ENCODE results near the gene CTNNA2.
A peak's percentile ranks its signal among the peaks of the same experiment; 100 is the strongest.

The CTNNA2 gene

DNA sequence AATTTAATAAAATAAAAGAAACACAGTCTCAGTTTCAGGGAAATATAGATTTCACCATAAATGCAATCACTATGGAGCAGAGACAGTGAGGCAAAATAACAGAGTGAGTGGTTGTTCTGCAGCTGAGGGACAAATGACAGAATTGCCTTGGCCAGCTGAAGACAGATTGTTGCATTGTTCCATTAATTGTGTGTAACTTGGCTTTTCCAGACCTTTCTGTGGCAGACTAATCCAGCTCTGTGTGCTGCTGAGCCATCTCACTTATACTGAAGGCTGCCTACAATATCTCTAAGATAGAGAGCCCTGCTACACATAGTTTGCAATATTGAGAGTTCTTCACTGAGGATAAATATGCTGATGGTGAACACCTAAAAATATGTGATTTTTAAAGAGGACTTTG lies 780.2 kb downstream of the CTNNA2 start:
- no peaks in the 10 kb centered on the region for H3K36me3 ChIP-seq (ENCODE audit: control insufficient read depth, insufficient read depth, low read length)
- H3K27me3 ChIP-seq (ENCODE audit: control insufficient read depth, insufficient read depth, low read length), result no peaks in the 10 kb centered on the region
- no peak overlapping the region for H3K4me3 ChIP-seq (ENCODE audit: low read length)
- no peak overlapping the region for H3K9ac ChIP-seq (ENCODE audit: low read length)
- H3K27ac ChIP-seq (ENCODE audit: low read depth, low read length), result no peak overlapping the region
- H3K4me1 ChIP-seq (ENCODE audit: control insufficient read depth, insufficient read depth, low read length), result no peaks in the 10 kb centered on the region

DNA sequence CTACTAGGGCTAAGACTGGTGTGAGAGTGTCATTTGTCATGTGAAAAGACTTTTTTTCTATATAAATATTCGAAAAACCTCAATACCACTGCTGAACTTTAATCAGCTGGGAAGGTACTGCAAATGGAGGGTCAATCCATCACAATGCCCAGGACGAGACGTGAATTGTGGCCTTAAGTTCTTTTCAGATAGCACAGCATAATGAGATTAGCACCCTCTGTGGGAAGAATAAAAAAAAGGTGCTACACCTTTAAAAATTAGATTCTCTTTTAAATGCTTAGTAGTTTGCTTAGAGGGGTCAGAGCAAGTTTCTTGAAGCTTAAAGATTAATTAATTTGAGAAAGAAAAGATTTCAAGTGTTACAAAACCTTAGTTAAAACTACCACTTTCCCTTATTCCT lies 786.1 kb downstream of the CTNNA2 start:
- no peaks in the 10 kb centered on the region for H3K4me1 ChIP-seq (ENCODE audit: control insufficient read depth, insufficient read depth, low read length)
- no peak overlapping the region for H3K4me3 ChIP-seq (ENCODE audit: low read length)
- peaks cover 3% of the 10 kb centered on the region for H3K27me3 ChIP-seq (ENCODE audit: control insufficient read depth, insufficient read depth, low read length)
- no peak overlapping the region for H3K9ac ChIP-seq (ENCODE audit: low read length)
- H3K36me3 ChIP-seq (ENCODE audit: control insufficient read depth, insufficient read depth, low read length), result no peaks in the 10 kb centered on the region
- no peak overlapping the region for H3K27ac ChIP-seq (ENCODE audit: low read depth, low read length)

DNA sequence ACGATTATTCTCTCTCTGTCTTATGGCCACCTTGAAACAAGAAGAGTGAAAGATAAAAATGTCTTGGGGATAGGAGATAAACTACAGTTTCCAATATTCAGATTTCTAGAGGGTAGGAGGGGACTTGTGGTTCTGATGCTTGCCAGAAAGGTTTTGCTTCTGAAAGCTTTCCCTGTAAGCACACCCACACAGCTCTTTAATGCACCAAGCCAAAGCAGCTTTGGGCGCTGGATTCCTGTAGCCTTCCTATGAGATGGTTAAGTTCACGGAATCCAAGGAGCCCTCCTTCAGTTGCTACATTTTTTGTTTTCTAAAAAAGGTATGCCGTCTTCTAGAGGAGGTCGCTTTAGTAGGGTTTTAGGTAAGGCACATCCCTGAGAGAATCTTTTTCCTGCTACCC lies 786.8 kb downstream of the CTNNA2 start:
- Histone ChIP-seq H3K4me1 (ENCODE audit: control insufficient read depth, insufficient read depth, low read length) (no peaks in the 10 kb centered on the region), H3K36me3 (ENCODE audit: control insufficient read depth, insufficient read depth, low read length) (no peaks in the 10 kb centered on the region), H3K27ac (ENCODE audit: low read depth, low read length) (no peak overlapping the region), H3K27me3 (ENCODE audit: control insufficient read depth, insufficient read depth, low read length) (peaks cover 3% of the 10 kb centered on the region), H3K4me3 (ENCODE audit: low read length) (no peak overlapping the region), H3K9ac (ENCODE audit: low read length) (no peak overlapping the region)

DNA sequence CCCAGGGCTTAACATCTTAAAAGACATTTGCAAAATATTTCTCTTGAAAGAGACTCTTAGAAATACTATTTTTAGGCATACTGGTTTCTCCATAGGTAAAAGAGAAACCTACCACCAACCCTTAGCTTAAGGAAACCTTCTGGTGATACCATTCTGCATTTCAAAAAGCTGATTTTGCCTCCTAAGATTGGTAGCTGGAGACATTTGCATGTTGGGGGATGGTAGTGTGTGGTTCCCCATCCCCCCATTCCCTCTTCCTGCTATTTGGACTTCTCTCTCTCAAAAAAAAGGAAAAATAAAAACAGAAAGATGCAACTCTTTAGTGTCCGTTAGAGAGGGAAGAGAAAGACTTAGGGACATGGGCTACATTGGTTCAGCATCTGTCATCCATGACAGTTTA lies 787.5 kb downstream of the CTNNA2 start:
- Histone ChIP-seq H3K9ac (ENCODE audit: low read length) (no peak overlapping the region), H3K4me3 (ENCODE audit: low read length) (no peak overlapping the region), H3K4me1 (ENCODE audit: control insufficient read depth, insufficient read depth, low read length) (peaks cover 4% of the 10 kb centered on the region), H3K27me3 (ENCODE audit: control insufficient read depth, insufficient read depth, low read length) (peaks cover 6% of the 10 kb centered on the region), H3K27ac (ENCODE audit: low read depth, low read length) (no peak overlapping the region), H3K36me3 (ENCODE audit: control insufficient read depth, insufficient read depth, low read length) (no peaks in the 10 kb centered on the region)

DNA sequence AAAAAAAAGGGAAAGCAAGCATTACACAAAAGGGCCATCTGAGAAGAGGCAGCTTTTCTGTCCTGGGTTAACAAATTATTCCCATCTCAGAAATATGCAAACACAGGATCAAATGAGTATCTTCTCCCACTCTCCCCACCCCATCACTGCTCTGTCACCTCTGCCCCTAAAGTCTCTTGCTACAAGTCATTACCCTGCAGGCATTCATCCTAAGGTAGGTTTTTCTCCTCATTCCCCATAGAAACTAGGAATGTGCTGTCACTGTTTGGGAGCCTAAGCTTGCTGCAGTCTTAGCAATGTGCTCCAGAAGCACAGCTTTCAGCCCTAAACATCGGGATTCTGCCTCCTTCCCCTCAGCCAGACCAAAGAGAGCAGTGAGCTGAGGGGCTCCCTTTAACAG lies 788.1 kb downstream of the CTNNA2 start:
- H3K4me3 ChIP-seq (ENCODE audit: low read length), result no peak overlapping the region
- H3K27me3 ChIP-seq (ENCODE audit: control insufficient read depth, insufficient read depth, low read length), result peaks cover 9% of the 10 kb centered on the region
- H3K27ac ChIP-seq (ENCODE audit: low read depth, low read length), result no peak overlapping the region
- no peak overlapping the region for H3K9ac ChIP-seq (ENCODE audit: low read length)
- peaks cover 4% of the 10 kb centered on the region for H3K4me1 ChIP-seq (ENCODE audit: control insufficient read depth, insufficient read depth, low read length)
- no peaks in the 10 kb centered on the region for H3K36me3 ChIP-seq (ENCODE audit: control insufficient read depth, insufficient read depth, low read length)

GRCh38 chr2:80302001-80302313 lies 789.1 kb downstream of the CTNNA2 start:
- Histone ChIP-seq H3K9ac (ENCODE audit: low read length) (no peak overlapping the region), H3K36me3 (ENCODE audit: control insufficient read depth, insufficient read depth, low read length) (no peaks in the 10 kb centered on the region), H3K4me1 (ENCODE audit: control insufficient read depth, insufficient read depth, low read length) (peaks cover 4% of the 10 kb centered on the region), H3K27ac (ENCODE audit: low read depth, low read length) (no peak overlapping the region), H3K4me3 (ENCODE audit: low read length) (peak overlapping the region; percentile 22), H3K27me3 (ENCODE audit: control insufficient read depth, insufficient read depth, low read length) (peaks cover 9% of the 10 kb centered on the region)

DNA sequence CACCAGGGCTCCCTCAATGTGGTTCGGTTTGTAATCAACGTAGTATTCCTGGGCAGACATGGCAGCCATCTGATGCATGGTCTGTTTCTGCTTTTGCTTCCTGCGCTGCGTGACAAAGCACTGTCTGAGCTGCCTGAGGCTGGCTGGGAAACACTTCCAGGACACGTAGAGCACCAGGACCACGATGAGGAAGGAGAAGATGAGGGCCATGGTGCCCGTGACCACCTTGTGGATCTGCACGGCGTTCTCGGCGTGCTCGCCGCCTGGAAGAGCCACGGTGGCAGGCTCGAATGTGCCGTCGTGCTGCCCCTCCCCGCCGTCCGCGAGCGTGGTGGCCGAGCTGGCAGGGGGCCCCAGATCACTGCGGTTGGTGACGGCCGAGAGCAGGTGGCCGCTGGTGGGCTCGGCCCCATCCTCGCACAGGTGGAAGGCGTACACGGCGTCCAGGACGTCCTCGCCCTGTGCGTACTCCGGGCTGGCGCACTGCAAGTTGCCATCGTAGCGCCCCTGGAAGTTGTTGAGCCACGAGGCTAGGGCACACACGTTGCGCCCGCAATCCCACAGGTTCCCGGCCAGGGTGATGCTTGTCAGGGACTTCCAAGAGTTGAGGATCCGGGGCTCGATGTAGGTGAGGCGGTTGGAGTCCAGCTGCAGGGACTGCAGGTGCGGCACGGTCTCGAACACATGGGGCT lies 789.6 kb downstream of the CTNNA2 start:
- H3K4me1 ChIP-seq (ENCODE audit: control insufficient read depth, insufficient read depth, low read length), result peaks cover 4% of the 10 kb centered on the region
- peak overlapping the region; percentile 22 for H3K4me3 ChIP-seq (ENCODE audit: low read length)
- H3K27me3 ChIP-seq (ENCODE audit: control insufficient read depth, insufficient read depth, low read length), result peaks cover 9% of the 10 kb centered on the region
- H3K9ac ChIP-seq (ENCODE audit: low read length), result no peak overlapping the region
- no peak overlapping the region for H3K27ac ChIP-seq (ENCODE audit: low read depth, low read length)
- H3K36me3 ChIP-seq (ENCODE audit: control insufficient read depth, insufficient read depth, low read length), result no peaks in the 10 kb centered on the region

DNA sequence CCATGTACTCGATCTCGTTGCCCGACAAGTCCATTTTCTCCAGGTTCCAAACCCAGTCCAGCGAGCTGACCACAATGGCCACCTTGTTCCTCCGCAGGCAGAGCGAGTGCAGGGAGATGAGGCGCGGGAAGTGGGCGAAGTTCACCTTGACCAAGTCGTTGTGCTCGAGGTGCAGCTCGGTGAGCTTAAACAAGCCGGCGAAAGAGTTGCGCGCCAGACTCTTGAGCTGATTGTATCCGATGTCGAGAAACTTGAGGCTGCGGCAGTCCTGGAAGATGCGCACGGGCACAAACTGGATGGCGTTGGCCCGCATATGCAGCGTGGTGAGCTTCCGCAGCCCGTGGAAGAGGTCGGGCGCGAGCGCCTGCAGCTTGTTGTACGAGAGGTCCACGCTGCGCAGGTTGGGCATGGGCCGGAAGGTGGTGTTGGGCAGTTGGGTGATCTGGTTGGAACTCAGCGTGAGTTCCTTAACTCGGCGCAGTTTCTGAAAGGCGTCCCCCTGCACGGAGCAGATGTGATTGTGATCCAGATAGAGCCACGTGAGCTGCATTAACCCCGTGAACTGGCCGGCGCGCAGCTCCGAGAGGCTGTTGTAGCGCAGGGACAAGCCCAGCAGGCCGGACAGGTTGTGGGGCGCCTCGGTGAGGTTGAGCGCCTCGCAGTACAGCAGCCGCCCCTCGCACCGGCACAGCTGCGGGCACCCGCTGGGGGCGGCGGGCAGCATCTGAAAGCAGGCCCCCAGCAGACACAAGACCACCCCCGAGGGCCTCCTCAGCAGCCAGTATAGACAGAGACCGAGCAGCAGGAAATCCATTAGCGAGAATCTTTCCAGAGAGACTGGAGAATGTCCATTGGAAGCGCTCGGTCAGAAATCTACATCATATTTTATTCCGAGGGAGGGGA lies 790.4 kb downstream of the CTNNA2 start:
- Histone ChIP-seq H3K27ac (ENCODE audit: low read depth, low read length) (no peak overlapping the region), H3K36me3 (ENCODE audit: control insufficient read depth, insufficient read depth, low read length) (no peaks in the 10 kb centered on the region), H3K27me3 (ENCODE audit: control insufficient read depth, insufficient read depth, low read length) (peaks cover 9% of the 10 kb centered on the region), H3K9ac (ENCODE audit: low read length) (no peak overlapping the region), H3K4me1 (ENCODE audit: control insufficient read depth, insufficient read depth, low read length) (peaks cover 4% of the 10 kb centered on the region), H3K4me3 (ENCODE audit: low read length) (peak overlapping the region; percentile 22)

DNA sequence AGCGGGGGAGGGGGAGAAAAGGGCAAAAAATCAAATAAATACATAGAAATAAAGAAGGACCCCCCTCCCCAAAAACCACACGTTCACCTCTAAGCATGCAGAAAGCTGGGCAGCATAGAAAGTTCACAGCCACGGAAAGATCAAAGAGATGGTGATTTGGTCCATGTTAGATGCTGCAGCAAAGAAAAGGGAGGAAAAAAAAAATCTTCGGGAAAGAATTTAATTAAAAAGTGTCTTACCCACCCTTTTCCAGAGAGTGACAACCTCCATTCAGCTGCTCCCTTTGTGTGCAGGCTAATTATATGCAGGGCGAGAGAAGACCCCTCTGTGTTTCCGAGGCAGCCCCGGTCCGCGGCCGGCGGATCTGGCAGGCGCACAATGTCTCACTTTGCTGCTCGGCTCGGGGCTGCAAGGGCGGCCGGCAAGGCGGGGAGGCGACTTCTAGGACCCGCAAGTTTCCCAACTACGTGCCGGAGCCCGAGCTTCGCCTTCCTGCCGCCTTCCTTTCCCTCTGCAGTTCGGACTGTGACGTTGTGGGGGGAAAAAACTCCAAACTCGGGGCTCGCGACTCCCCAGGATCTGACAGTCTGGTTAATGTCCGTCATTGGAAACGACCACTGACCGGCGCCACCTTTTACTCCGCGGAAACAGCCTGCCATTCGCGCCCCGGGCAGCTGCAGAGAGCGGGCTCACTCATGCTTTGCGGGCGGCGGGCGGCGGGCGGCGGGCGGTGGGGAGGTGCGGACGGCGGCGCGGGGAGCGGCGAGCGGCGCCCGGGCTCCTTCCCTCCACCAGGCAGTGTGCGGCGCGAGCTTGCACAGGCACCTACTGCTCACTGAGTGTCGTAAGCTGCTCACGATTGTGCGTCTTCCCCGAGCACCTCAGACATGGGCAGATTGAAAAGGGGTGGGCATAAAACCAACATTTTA lies 791.3 kb downstream of the CTNNA2 start, which contains the start of gene LRRTM1:
LRRTM1 (minus strand) TSS at position 844 of the 929 bp plus-strand sequence. CDS start 933 bp downstream, outside the sequence.
- H3K27me3 ChIP-seq (ENCODE audit: control insufficient read depth, insufficient read depth, low read length), result peaks cover 9% of the 10 kb centered on the region
- H3K27ac ChIP-seq (ENCODE audit: low read depth, low read length), result no peak within 1 kb of the TSS
- peaks cover 4% of the 10 kb centered on the region for H3K4me1 ChIP-seq (ENCODE audit: control insufficient read depth, insufficient read depth, low read length)
- H3K4me3 ChIP-seq (ENCODE audit: low read length), result peak within 1 kb of the TSS; percentile 62
- no peak within 1 kb of the TSS for H3K9ac ChIP-seq (ENCODE audit: low read length)
- no peaks in the 10 kb centered on the region for H3K36me3 ChIP-seq (ENCODE audit: control insufficient read depth, insufficient read depth, low read length)

DNA sequence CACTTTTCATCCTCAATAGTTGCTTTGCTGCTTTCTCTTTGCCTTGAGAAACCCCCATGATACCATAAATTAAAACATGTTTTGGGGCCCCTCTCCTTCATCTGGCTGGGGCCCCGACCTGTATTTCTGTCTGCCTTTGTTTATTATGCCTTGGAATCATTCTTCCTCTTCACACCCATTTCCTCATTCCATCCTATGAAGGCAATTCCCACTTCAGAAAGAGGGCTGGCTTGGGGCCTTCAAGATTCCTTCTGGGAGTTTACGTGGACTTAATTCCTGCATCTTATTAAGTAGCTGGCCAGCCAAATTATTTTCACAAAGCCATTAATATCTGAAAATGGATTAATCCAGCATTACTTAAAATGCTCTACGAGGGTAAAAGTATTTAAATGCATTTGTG lies 798.5 kb downstream of the CTNNA2 start:
- no peaks in the 10 kb centered on the region for H3K36me3 ChIP-seq (ENCODE audit: control insufficient read depth, insufficient read depth, low read length)
- H3K4me3 ChIP-seq (ENCODE audit: low read length), result no peak overlapping the region
- no peaks in the 10 kb centered on the region for H3K4me1 ChIP-seq (ENCODE audit: control insufficient read depth, insufficient read depth, low read length)
- H3K9ac ChIP-seq (ENCODE audit: low read length), result no peak overlapping the region
- no peak overlapping the region for H3K27ac ChIP-seq (ENCODE audit: low read depth, low read length)
- H3K27me3 ChIP-seq (ENCODE audit: control insufficient read depth, insufficient read depth, low read length), result no peaks in the 10 kb centered on the region

DNA sequence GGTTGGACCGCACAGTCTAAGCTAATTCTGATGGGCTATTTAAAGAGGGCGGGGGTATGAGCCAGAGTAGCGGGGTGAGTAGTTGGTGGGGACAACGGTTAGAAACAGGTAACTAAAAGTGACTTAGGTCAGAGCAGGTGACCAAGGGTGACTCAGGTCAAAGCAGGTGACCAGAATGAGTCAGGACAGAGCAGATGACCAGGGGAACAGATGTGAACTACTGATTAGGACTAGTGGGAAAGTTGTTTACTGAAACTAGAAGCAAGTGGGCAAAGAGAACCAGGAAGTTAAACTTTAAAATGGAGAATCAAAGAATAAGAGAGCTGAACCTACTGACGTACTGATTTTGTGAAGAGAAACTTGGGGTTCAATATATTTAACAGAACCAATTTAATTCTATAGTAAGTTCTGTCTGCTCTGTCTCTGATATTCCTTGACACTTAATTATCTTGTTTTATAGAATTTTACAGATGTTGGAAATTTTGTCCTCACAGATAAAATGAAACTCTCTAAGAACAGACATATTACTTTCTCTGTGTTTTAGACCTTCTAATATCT lies 799.5 kb downstream of the CTNNA2 start:
- Histone ChIP-seq H3K4me3 (ENCODE audit: low read length) (no peak overlapping the region), H3K9ac (ENCODE audit: low read length) (no peak overlapping the region), H3K4me1 (ENCODE audit: control insufficient read depth, insufficient read depth, low read length) (no peaks in the 10 kb centered on the region), H3K27ac (ENCODE audit: low read depth, low read length) (no peak overlapping the region), H3K36me3 (ENCODE audit: control insufficient read depth, insufficient read depth, low read length) (no peaks in the 10 kb centered on the region), H3K27me3 (ENCODE audit: control insufficient read depth, insufficient read depth, low read length) (no peaks in the 10 kb centered on the region)

All from rectal smooth muscle tissue (tissue), 1 donor.